K562 (cell line): Measurements from ENCODE around the gene ERP27. TPM values are rescaled to one million over a fixed set of nuclear protein-coding genes. Genes with fewer than 3 reads are reported as not detected.

Source experiments
- ARID2 ChIP-seq: fragments of 450-650 bp; IDR thresholded peaks from 2 replicates; pipeline ENCODE4 v1.6.1; 2017; ENCODE audit warnings: antibody characterized with exemption, mild to moderate bottlenecking
- BCL6 ChIP-seq: fragments of 250-450 bp; sonication (Bioruptor Pico); IDR thresholded peaks from 2 replicates; pipeline ENCODE4 v1.4.0; 2020
- CEBPZ ChIP-seq: fragments of 150-350 bp; IDR thresholded peaks from 2 replicates; pipeline ENCODE4 v1.6.1; 2014; ENCODE audit warnings: low read depth, mild to moderate bottlenecking, low read length, borderline replicate concordance
- ELF4 ChIP-seq: fragments of 450-650 bp; formaldehyde crosslinking; IDR thresholded peaks from 2 replicates; pipeline ENCODE4 v1.4.0; 2022; ENCODE audit warnings: missing genetic modification characterization
- HBP1 ChIP-seq: fragments of 450-650 bp; formaldehyde crosslinking; IDR thresholded peaks from 2 replicates; pipeline ENCODE4 v1.4.0; 2022; ENCODE audit warnings: missing genetic modification characterization
- KLF13 ChIP-seq: fragments of 450-650 bp; IDR thresholded peaks from 2 replicates; pipeline ENCODE4 v1.6.1; 2016; ENCODE audit warnings: missing genetic modification characterization, low read depth, mild to moderate bottlenecking, missing compliant biosample characterization, moderate library complexity, borderline replicate concordance
- MAFG ChIP-seq: fragments of 450-650 bp; conservative IDR thresholded peaks from 2 replicates; pipeline ENCODE4 v1.6.1; 2016; ENCODE audit warnings: missing genetic modification characterization, missing compliant biosample characterization
- MAX ChIP-seq: sonication (generic); formaldehyde crosslinking; IDR thresholded peaks from 2 replicates; pipeline ENCODE4 v1.9.0; 2022; ENCODE audit warnings: mild to moderate bottlenecking, missing genetic modification reagents
- PREB ChIP-seq: sonication (generic); formaldehyde crosslinking; IDR thresholded peaks from 2 replicates; pipeline ENCODE4 v1.8.1; 2023; ENCODE audit warnings: mild to moderate bottlenecking, missing genetic modification reagents
- TEAD4 ChIP-seq, 2 experiments: sonication (generic) in 1 of 2; formaldehyde crosslinking in 1 of 2; IDR thresholded peaks; 2 replicates each; pipeline versions ENCODE4 v1.6.1 to v1.8.0; 2012 to 2022; ENCODE audit warnings: borderline replicate concordance in 1 of 2, inconsistent platforms in 1 of 2, low read length in 1 of 2, mild to moderate bottlenecking in 1 of 2, missing genetic modification reagents in 1 of 2
- THAP7 ChIP-seq: fragments of 250-450 bp; sonication (Bioruptor Pico); IDR thresholded peaks from 2 replicates; pipeline ENCODE4 v1.5.0; 2021
- ZBTB8A ChIP-seq: fragments of 450-650 bp; IDR thresholded peaks from 2 replicates; pipeline ENCODE4 v1.6.1; 2018; ENCODE audit warnings: mild to moderate bottlenecking, moderate library complexity; ENCODE audit not compliant: partially characterized antibody
- ZBTB9 ChIP-seq: fragments of 450-650 bp; formaldehyde crosslinking; IDR thresholded peaks from 2 replicates; pipeline ENCODE4 v1.4.0; 2020; ENCODE audit warnings: mild to moderate bottlenecking, moderate library complexity
- ZNF133 ChIP-seq: fragments of 250-450 bp; sonication (Bioruptor Pico); IDR thresholded peaks from 2 replicates; pipeline ENCODE4 v1.4.0; 2020; ENCODE audit warnings: mild to moderate bottlenecking
- ZNF140 ChIP-seq: fragments of 250-450 bp; sonication (Bioruptor Pico); IDR thresholded peaks from 2 replicates; pipeline ENCODE4 v1.8.0; 2021; ENCODE audit warnings: moderate library complexity, mild to moderate bottlenecking, inconsistent platforms
- ZNF280B ChIP-seq: fragments of 250-450 bp; sonication (Bioruptor Pico); IDR thresholded peaks from 2 replicates; pipeline ENCODE4 v1.5.1; 2021; ENCODE audit warnings: mild to moderate bottlenecking
- ZNF766 ChIP-seq: fragments of 200-800 bp; sonication (Bioruptor generic); conservative IDR thresholded peaks from 2 replicates; pipeline ENCODE4 v1.6.1; 2016; ENCODE audit warnings: missing genetic modification characterization, missing compliant biosample characterization
- ZNF780A ChIP-seq: fragments of 250-450 bp; sonication (Bioruptor Pico); IDR thresholded peaks from 2 replicates; pipeline ENCODE4 v1.5.0; 2021; ENCODE audit warnings: mild to moderate bottlenecking
- polyA plus RNA-seq, 8 experiments: library from polyadenylated mRNA; depleted of rRNA in 4 of 8; stranded (reverse) in 5 of 8; unstranded in 3 of 8; fragments of >200 nt; fragmentation: Nextera tagmentation in 2 of 8; fragmentation: Illumina TruSeq in 1 of 8; extraction: Ambion mirVana in 2 of 8; extraction: Trizol in 1 of 8; gene quantifications; 2 replicates each; pipeline versions ENCODE4 v1.2.1 to v1.2.3, GENCODE V29; 2011 to 2014; ENCODE audit warnings: inconsistent platforms in 1 of 8, missing spikeins in 1 of 8
- total RNA-seq, 7 experiments: library from RNA; depleted of rRNA in 6 of 7; stranded (reverse); fragments of >200 nt in 6 of 7; fragmentation: Illumina TruSeq in 2 of 7; extraction: Trizol in 2 of 7; gene quantifications; 2 replicates each; pipeline versions ENCODE4 v1.2.1 to v1.2.3, GENCODE V29; 2011 to 2021; ENCODE audit warnings: low replicate concordance in 1 of 7

ERP27 gene
- total and polyA plus RNA-seq, 9 of the 15 experiments (the other 6 are each of a cell fraction or from before 2014, with no cell fraction given), result 0.07 to 0.27 (median 0.11) TPM; not detected in 6

- TF ChIP-seq ZNF280B (no peak), ELF4 (CRISPR knock-in tag) (peak; percentile 96), MAFG (tag) (no peak), KLF13 (tag) (no peak), ZBTB8A (no peak), ZNF766 (CRISPR knock-in tag) (no peak), PREB (no peak), HBP1 (CRISPR knock-in tag) (peak; percentile 99), BCL6 (no peak), ZNF140 (CRISPR knock-in tag) (no peak), MAX (CRISPR knock-in tag) (no peak), CEBPZ (no peak), ZBTB9 (CRISPR knock-in tag) (no peak), ZNF133 (CRISPR knock-in tag) (no peak), TEAD4 (IDR thresholded peaks at IDR 0.05; ENCODE audit: low read length) (0 out of 2 replicates have a peak, but pooled peaks have one; percentile 8), TEAD4 (CRISPR knock-in tag; IDR thresholded peaks at IDR 0.05; ENCODE audit: borderline replicate concordance) (no peak), ZNF780A (CRISPR knock-in tag) (no peak), THAP7 (CRISPR knock-in tag) (no peak), ARID2 (no peak)
These were observed 14.4 kb downstream of the ERP27 start (continued) for GRCh38 chr12:14923944-14924343.
